ENCODE data around the gene UBXN6.

Gene UBXN6

DNA sequence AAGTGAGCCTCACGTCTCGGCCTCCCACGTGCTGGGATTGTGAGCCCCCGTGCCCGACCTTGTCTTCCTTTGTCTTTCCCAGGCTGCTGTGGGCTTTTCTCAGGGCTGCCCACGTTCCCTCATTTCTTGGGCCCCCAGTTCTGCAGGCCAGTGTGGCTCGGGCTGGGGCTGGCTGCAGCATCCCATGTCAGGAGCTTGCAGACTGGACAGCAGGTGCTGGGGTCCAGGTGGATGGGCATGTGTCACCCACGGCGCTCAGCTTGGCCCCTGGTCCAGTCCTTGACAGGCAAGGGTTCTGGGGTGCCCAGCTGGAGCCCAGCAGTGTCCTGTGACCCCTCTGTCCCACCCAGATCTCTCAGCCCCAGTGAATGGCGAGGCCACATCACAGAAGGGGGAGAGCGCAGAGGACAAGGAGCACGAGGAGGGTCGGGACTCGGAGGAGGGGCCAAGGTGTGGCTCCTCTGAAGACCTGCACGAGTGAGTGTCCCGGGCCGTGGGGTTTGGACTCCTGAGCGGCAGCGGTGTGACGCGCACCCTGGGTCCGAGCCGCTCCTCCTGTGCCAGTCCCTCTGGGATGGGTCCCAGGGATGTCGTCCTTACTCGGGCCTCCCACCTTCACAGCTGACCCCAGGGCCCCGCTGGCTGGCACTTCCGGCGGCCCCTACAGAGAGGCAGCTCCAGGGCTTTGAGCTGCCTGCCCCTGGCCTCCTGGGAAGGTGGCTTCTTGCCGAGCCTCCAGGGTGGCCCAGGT, 43.4 kb upstream of the UBXN6 start:
- Histone ChIP-seq H3K4me1 (ENCODE audit: control insufficient read depth, insufficient read depth, low read length) (no peaks in the 10 kb centered on the region), H3K4me3 (ENCODE audit: low read length) (no peak overlapping the region), H3K36me3 (ENCODE audit: control insufficient read depth, insufficient read depth, low read length) (no peaks in the 10 kb centered on the region), H3K9ac (ENCODE audit: low read length) (no peak overlapping the region), H3K9me3 (ENCODE audit: control insufficient read depth, low read length) (no peaks in the 10 kb centered on the region), H3K27me3 (ENCODE audit: control insufficient read depth, insufficient read depth, low read length) (no peaks in the 10 kb centered on the region)

DNA sequence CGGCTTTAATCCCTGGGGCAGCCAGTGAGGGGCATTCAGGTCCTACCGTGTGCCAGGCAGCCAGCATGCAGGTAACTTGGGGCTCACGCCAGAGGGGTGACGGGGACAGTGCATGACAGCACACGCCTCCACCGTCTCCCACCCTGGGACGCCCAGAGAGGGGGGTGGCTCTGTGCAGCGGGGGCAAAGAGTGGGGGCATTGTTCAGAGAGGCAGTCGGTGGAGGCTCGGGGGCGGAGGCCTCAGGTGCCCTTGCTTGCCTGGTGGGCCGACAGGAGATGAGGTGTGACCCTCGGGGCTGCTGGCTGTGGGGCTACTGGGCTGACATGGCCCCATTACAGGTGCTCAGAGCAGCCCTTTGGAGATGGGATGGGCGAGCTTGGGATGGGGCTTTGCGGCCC, 42.3 kb upstream of the UBXN6 start:
- no peaks in the 10 kb centered on the region for H3K4me1 ChIP-seq (ENCODE audit: control insufficient read depth, insufficient read depth, low read length)
- H3K36me3 ChIP-seq (ENCODE audit: control insufficient read depth, insufficient read depth, low read length): no peaks in the 10 kb centered on the region
- no peak overlapping the region for H3K9ac ChIP-seq (ENCODE audit: low read length)
- no peak overlapping the region for H3K4me3 ChIP-seq (ENCODE audit: low read length)
- H3K27me3 ChIP-seq (ENCODE audit: control insufficient read depth, insufficient read depth, low read length): no peaks in the 10 kb centered on the region
- H3K9me3 ChIP-seq (ENCODE audit: control insufficient read depth, low read length): no peaks in the 10 kb centered on the region

DNA sequence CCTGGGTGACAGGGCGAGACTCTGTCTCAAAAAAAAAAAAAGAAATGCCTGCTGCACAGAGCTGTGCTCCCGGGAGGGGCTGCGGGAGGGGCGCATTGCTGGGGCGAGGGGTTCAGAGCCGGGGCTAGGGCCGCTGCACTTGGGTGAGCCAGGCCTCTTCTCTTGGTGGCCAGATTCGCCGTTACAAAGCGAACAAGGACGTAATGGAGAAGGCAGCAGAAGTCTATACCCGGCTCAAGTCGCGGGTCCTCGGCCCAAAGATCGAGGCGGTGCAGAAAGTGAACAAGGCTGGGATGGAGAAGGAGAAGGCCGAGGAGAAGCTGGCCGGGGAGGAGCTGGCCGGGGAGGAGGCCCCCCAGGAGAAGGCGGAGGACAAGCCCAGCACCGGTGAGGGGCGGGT, 41.7 kb upstream of the UBXN6 start:
- no peaks in the 10 kb centered on the region for H3K36me3 ChIP-seq (ENCODE audit: control insufficient read depth, insufficient read depth, low read length)
- H3K9me3 ChIP-seq (ENCODE audit: control insufficient read depth, low read length): no peaks in the 10 kb centered on the region
- H3K9ac ChIP-seq (ENCODE audit: low read length): no peak overlapping the region
- H3K4me3 ChIP-seq (ENCODE audit: low read length): no peak overlapping the region
- H3K27me3 ChIP-seq (ENCODE audit: control insufficient read depth, insufficient read depth, low read length): no peaks in the 10 kb centered on the region
- H3K4me1 ChIP-seq (ENCODE audit: control insufficient read depth, insufficient read depth, low read length): no peaks in the 10 kb centered on the region

DNA sequence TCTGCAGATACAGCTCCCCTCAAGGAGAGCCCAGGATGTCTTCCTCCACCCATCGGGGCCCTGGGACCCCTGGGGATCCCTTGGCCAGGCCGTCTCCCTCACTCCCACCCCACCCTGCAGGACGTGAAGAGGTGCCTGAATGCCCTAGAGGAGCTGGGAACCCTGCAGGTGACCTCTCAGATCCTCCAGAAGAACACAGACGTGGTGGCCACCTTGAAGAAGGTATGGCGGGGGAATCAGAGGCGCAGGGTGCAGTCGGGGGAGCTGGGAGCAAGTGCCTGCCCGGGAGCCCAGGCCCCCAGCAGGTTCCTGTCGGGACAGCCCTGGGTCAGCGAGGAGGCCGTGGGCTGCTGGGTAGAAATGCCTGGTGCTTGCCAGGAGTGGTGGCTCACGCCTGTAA, 41.1 kb upstream of the UBXN6 start:
- H3K27me3 ChIP-seq (ENCODE audit: control insufficient read depth, insufficient read depth, low read length): no peaks in the 10 kb centered on the region
- H3K4me1 ChIP-seq (ENCODE audit: control insufficient read depth, insufficient read depth, low read length): no peaks in the 10 kb centered on the region
- H3K9ac ChIP-seq (ENCODE audit: low read length): no peak overlapping the region
- H3K36me3 ChIP-seq (ENCODE audit: control insufficient read depth, insufficient read depth, low read length): no peaks in the 10 kb centered on the region
- H3K4me3 ChIP-seq (ENCODE audit: low read length): no peak overlapping the region
- no peaks in the 10 kb centered on the region for H3K9me3 ChIP-seq (ENCODE audit: control insufficient read depth, low read length)

DNA sequence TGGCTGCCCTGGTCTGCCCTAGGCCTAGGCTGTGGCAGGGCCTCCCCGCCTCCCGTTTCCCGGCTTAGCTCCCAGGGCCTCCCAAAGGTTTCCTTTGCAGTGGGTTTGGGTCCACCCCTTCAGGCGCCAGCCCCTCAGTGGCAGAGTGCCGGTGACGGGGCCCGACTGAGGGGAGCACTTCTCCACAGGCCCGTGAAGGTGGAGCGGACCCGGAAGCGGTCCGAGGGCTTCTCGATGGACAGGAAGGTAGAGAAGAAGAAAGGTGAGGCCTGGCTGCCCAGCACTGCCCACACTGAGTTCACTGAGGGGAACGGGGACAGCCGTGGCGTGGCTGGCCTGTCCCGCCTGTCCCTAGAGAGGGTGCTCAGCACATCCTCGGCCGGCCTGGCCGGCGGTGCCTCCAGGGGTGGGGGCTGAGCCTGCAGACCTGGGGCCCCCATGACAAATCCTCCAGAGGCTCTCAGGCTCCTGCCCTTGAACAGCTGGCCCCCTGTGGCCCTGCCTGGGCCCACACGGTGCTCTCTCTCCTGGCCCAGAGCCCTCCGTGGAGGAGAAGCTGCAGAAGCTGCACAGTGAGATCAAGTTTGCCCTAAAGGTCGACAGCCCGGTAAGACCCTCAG, 40.3 kb upstream of the UBXN6 start:
- no peaks in the 10 kb centered on the region for H3K9me3 ChIP-seq (ENCODE audit: control insufficient read depth, low read length)
- H3K27me3 ChIP-seq (ENCODE audit: control insufficient read depth, insufficient read depth, low read length): no peaks in the 10 kb centered on the region
- H3K4me1 ChIP-seq (ENCODE audit: control insufficient read depth, insufficient read depth, low read length): no peaks in the 10 kb centered on the region
- no peak overlapping the region for H3K9ac ChIP-seq (ENCODE audit: low read length)
- no peak overlapping the region for H3K4me3 ChIP-seq (ENCODE audit: low read length)
- no peaks in the 10 kb centered on the region for H3K36me3 ChIP-seq (ENCODE audit: control insufficient read depth, insufficient read depth, low read length)

DNA sequence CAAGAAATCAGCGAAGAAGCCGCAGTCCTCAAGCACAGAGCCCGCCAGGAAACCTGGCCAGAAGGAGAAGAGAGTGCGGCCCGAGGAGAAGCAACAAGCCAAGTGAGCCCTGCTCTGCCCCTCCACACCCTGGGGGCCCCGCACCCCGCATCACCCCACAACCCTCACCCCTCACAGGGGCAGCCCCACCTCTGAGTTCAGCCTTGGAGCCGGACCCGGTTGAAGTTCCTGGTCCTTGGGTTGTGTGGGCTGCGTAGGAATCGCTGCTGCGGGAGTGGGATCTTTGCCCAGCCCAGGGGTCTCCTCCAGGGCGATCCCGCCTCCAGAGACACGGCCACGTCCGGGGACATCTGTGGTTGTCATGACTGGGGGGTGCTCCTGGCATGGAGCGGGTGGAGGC, 38.7 kb upstream of the UBXN6 start:
- Histone ChIP-seq H3K27me3 (ENCODE audit: control insufficient read depth, insufficient read depth, low read length) (no peaks in the 10 kb centered on the region), H3K4me3 (ENCODE audit: low read length) (no peak overlapping the region), H3K9me3 (ENCODE audit: control insufficient read depth, low read length) (no peaks in the 10 kb centered on the region), H3K9ac (ENCODE audit: low read length) (no peak overlapping the region), H3K4me1 (ENCODE audit: control insufficient read depth, insufficient read depth, low read length) (no peaks in the 10 kb centered on the region), H3K36me3 (ENCODE audit: control insufficient read depth, insufficient read depth, low read length) (no peaks in the 10 kb centered on the region)

DNA sequence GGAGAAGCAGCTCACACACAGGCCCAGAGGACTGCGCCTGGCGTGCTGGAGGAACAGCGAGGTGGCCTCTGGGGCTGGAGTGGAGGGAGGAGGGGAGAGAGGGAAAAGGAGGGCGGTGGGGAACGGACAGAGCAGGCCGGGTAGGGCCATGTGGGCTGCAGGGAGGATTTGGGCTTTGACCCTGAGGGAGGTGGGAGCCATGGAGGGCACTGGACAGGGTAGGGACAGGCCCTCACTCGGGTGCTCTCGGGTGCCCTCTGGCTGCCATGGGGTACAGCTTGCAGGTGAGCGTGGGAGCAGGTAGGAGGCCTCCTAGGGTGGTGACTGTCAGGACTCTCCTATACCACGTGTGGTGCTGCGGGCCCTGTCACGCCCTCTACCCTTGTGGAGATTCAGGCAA, 37.9 kb upstream of the UBXN6 start:
- Histone ChIP-seq H3K4me1 (ENCODE audit: control insufficient read depth, insufficient read depth, low read length) (no peaks in the 10 kb centered on the region), H3K4me3 (ENCODE audit: low read length) (no peak overlapping the region), H3K36me3 (ENCODE audit: control insufficient read depth, insufficient read depth, low read length) (no peaks in the 10 kb centered on the region), H3K27me3 (ENCODE audit: control insufficient read depth, insufficient read depth, low read length) (no peaks in the 10 kb centered on the region), H3K9me3 (ENCODE audit: control insufficient read depth, low read length) (no peaks in the 10 kb centered on the region), H3K9ac (ENCODE audit: low read length) (no peak overlapping the region)

DNA sequence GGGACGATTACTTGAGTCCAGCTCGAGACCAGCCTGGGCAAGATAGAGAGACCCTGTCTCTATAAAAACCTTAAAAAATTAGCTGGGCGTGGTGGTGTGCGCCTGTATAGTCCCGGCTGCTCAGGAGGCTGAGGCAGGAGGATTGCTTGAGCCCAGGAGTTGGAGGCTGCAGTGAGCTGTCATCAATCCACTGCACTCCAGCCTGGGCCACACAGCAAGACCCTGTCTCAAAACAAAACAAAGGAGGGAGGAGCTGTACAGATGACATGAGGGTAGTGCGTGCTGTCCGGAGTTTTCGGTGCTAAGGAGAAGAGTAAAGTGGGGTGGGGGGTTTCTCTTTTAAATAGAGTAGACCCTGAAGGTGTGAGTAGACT, 37.1 kb upstream of the UBXN6 start:
- Histone ChIP-seq H3K4me3 (ENCODE audit: low read length) (no peak overlapping the region), H3K27me3 (ENCODE audit: control insufficient read depth, insufficient read depth, low read length) (no peaks in the 10 kb centered on the region), H3K4me1 (ENCODE audit: control insufficient read depth, insufficient read depth, low read length) (no peaks in the 10 kb centered on the region), H3K9me3 (ENCODE audit: control insufficient read depth, low read length) (no peaks in the 10 kb centered on the region), H3K36me3 (ENCODE audit: control insufficient read depth, insufficient read depth, low read length) (no peaks in the 10 kb centered on the region), H3K9ac (ENCODE audit: low read length) (no peak overlapping the region)

DNA sequence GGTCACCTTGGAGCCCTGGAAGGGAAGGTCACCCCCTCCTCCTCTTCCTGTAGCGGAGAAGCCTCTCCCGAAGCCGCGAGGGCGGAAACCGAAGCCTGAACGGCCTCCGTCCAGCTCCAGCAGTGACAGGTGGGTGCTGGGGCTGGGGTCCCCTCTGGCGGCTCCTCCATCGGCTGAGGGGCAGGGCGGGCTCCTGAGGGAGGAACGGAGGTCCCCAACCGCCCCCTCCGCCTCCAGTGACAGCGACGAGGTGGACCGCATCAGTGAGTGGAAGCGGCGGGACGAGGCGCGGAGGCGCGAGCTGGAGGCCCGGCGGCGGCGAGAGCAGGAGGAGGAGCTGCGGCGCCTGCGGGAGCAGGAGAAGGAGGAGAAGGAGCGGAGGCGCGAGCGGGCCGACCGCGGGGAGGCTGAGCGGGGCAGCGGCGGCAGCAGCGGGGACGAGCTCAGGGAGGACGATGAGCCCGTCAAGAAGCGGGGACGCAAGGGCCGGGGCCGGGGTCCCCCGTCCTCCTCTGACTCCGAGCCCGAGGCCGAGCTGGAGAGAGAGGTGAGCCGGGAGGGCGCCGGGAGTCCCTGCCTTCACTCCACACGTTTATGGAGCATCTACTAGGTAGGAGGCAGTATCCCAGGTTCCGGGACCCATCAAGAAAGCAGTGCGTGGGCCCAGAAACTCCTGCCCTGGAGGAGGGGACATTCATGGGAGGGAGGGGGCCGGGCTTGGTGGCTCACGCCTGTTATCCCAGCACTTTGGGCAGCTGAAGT, 36.5 kb upstream of the UBXN6 start:
- H3K4me1 ChIP-seq (ENCODE audit: control insufficient read depth, insufficient read depth, low read length): no peaks in the 10 kb centered on the region
- no peaks in the 10 kb centered on the region for H3K36me3 ChIP-seq (ENCODE audit: control insufficient read depth, insufficient read depth, low read length)
- no peak overlapping the region for H3K9ac ChIP-seq (ENCODE audit: low read length)
- H3K4me3 ChIP-seq (ENCODE audit: low read length): no peak overlapping the region
- no peaks in the 10 kb centered on the region for H3K9me3 ChIP-seq (ENCODE audit: control insufficient read depth, low read length)
- no peaks in the 10 kb centered on the region for H3K27me3 ChIP-seq (ENCODE audit: control insufficient read depth, insufficient read depth, low read length)

DNA sequence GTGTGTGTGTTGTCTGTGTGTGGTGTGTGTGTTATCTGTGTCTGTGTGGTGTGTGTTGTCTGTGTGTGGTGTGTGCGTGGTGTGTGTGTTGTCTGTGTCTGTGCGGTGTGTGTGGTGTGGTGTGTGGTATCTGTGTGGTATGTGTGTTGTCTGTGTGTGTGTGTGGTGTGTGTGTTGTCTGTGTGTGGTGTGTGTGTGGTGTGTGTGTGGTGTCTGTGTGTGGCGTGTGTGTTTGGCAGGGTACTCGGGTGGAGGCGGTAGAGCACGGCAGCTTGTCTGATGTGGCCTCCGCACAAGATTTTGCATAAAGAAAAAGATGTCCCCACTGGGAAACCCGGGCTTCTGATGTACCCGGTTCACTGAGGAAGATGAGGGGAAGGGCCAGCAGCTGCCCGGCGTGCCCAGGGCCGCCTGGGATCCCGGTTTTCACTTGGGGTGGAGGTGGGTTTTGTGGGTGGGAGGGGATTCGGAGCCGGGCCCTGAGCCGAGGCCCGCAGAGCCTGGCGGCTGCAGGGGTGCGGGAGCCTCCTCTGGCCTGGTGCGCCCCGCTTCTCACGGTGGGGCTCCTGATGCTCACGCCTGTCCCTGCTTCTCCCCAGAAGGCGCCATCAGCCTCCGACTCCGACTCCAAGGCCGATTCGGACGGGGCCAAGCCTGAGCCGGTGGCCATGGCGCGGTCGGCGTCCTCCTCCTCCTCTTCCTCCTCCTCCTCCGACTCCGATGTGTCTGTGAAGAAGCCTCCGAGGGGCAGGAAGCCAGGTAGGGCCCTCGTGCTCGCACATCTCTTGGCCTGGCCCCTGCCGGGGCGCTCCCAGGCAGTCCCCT, 35.7 kb upstream of the UBXN6 start:
- Histone ChIP-seq H3K36me3 (ENCODE audit: control insufficient read depth, insufficient read depth, low read length) (no peaks in the 10 kb centered on the region), H3K9me3 (ENCODE audit: control insufficient read depth, low read length) (no peaks in the 10 kb centered on the region), H3K4me3 (ENCODE audit: low read length) (no peak overlapping the region), H3K4me1 (ENCODE audit: control insufficient read depth, insufficient read depth, low read length) (no peaks in the 10 kb centered on the region), H3K27me3 (ENCODE audit: control insufficient read depth, insufficient read depth, low read length) (no peaks in the 10 kb centered on the region), H3K9ac (ENCODE audit: low read length) (no peak overlapping the region)

DNA sequence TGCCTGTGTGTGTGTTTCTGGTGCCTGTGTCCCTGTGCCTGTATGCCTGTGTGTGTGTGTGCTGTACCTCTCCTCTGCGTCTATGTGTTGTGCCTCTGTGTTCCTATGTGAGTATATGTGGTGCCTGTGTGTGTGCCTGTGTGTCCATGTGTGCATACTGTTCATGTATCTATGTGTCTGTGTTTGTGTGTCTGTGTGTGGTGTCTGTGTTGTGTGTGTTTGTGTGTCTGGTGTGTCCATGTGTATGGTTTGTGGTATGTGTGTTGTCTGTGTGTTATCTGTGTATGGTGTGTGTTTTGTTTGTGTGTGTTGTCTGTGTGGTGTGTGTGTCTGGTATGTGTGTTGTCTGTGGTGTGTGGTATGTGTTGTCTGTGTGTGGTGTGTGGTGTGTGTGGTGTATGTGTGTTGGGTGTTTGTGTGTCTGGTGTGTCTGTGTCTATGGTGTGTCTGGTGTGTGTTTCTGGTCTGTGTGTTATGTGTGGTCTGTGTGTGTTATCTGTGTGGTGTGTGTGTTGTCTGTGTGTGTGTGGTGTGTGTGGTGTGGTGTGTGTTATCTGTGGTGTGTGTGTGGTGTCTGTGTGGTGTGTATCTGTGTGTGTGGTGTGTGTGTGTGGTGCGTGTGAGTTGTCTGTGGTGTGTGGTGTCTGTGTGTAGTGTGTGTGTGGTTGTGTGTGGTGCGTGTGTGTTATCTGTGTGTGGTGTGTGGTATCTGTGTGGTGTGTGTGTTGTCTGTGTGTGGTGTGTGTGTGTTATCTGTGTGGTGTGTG, 34.9 kb upstream of the UBXN6 start:
- Histone ChIP-seq H3K9me3 (ENCODE audit: control insufficient read depth, low read length) (no peaks in the 10 kb centered on the region), H3K4me3 (ENCODE audit: low read length) (no peak overlapping the region), H3K4me1 (ENCODE audit: control insufficient read depth, insufficient read depth, low read length) (no peaks in the 10 kb centered on the region), H3K27me3 (ENCODE audit: control insufficient read depth, insufficient read depth, low read length) (no peaks in the 10 kb centered on the region), H3K36me3 (ENCODE audit: control insufficient read depth, insufficient read depth, low read length) (no peaks in the 10 kb centered on the region), H3K9ac (ENCODE audit: low read length) (no peak overlapping the region)
